HG03095 (cell line): ENCODE measurements around the gene PRPF31.
A peak's percentile ranks its signal among the peaks of the same experiment; 100 is the strongest.
"Not testable (repeated sequence)": the region's sequence is repeated elsewhere in the genome, so short reads cannot be mapped to it uniquely, and the experiment has no call there.

Experiments
- ATAC-seq: cut with Tn5 transposase; IDR thresholded peaks from one replicate; pipeline ENCODE4 v1.9.1; 2021; ENCODE audit warnings: moderate library complexity; ENCODE audit not compliant: unreplicated experiment

The PRPF31 gene

GRCh38 chr19:54160182-54160811 lies 44.7 kb downstream of the PRPF31 start:
- peak; percentile 0 for ATAC-seq

- no peak for ATAC-seq
Observed at GRCh38 chr19:54160854-54161253, 45.3 kb downstream of the PRPF31 start.

GRCh38 chr19:54162241-54162805 lies 46.8 kb downstream of the PRPF31 start:
- no peak for ATAC-seq

- ATAC-seq = no peak
Observed at GRCh38 chr19:54162884-54163283, 47.3 kb downstream of the PRPF31 start.

- ATAC-seq = no peak
Observed at GRCh38 chr19:54164369-54165068, 49.0 kb downstream of the PRPF31 start.

- no peak for ATAC-seq
Observed at GRCh38 chr19:54165222-54165621, 49.7 kb downstream of the PRPF31 start.

DNA sequence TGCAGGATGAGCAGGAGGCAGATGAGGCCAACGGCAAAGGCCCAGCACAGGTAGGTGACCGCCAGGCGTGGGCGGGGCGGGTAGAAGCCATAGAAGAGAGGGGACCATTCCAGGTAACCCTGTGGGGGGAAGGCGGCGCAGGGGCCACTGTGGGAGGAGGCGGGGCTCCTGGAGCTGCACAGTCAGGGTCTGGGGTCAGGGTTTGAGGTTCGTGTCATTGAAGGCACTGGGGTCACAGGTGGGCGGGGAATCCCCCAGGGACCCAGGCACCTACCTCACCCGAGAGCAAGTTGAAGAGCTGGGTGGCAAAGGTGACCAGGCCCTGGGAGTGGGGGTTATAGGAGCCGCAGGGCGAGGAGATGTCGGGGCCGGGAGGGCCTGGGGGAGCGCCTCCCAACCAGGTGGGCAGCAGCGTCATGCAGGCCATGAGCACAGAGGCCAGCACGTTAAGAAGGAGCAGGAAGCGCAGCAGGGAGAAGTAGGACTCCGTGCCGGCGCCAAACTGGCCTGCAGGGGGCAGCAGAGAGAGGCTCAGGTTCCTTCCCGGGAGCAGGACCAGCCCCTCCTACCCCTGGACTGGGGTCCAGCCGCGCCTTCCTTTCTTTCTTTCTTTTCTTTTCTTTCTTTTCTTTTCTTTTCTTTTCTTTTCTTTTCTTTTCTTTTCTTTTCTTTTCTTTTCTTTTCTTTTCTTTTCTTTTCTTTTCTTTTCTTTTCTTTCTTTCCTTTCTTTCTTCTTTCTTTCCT lies 52.8 kb downstream of the PRPF31 start:
- ATAC-seq = no peak

DNA sequence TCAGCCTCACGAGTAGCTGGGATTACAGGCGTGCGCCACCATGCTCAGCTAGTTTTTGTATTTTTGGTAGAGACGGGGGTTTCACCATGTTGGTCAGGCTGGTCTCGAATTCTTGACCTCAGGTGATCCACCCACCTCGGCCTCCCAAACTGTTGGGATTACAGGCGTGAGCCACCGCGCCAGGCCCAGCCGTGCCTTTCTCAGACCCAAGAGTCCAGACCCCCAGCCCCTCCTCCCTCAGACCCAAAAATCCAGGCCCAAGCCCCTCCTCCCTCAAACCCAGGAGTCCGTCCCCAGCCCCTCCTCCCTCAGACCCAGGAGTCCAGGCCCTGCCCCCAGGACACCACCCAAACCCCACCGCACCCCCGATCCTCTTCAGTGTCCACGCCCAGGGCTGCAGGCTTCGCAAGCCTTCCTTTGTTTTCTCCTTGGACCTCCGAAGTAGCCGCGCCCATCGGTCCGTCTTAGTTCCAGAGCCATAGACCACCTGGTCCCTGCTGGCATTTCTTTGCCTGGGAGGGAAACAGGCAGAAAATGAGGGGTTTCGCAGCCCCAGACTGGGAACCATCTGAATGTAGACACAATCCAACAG lies 53.7 kb downstream of the PRPF31 start:
- no peak for ATAC-seq

DNA sequence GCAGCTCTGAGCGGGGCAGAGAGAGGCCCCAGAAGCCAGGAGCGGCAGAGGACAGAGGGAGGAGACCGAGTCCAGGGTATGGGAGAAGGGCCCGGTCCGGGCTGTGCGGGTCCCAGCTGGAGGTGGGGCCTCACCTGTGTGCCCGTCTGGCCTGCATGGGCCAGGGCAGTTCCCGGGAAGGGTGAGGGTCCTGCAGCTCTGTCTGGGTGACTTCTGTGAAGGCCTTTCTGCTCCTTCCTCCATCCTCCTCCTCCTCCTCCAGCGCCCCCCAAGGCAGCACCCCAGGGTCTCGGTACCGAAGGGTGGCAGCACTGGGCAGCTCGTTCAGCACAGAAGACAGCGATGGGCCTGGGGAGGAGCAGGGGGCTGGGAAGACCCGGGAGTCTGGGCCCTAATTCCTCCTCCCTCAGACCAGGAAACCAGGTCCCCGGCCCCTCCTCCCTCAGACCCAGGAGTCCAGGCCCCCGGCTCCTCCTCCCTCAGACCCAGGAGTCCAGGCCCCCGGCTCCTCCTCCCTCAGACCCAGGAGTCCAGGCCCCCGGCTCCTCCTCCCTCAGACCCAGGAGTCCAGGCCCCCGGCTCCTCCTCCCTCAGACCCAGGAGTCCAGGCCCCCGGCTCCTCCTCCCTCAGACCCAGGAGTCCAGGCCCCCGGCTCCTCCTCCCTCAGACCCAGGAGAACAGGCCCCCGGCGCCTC lies 56.3 kb downstream of the PRPF31 start:
- not testable (repeated sequence) for ATAC-seq

GRCh38 chr19:54172471-54173358 lies 57.2 kb downstream of the PRPF31 start, which contains the start of gene TMC4:
Gene TMC4 (minus strand): TSS chr19:54173160. CDS start chr19:54173117, 43 bp downstream.
- no peak for ATAC-seq

- no peak for ATAC-seq
Observed at GRCh38 chr19:54173359-54173699, 57.8 kb downstream of the PRPF31 start.

DNA sequence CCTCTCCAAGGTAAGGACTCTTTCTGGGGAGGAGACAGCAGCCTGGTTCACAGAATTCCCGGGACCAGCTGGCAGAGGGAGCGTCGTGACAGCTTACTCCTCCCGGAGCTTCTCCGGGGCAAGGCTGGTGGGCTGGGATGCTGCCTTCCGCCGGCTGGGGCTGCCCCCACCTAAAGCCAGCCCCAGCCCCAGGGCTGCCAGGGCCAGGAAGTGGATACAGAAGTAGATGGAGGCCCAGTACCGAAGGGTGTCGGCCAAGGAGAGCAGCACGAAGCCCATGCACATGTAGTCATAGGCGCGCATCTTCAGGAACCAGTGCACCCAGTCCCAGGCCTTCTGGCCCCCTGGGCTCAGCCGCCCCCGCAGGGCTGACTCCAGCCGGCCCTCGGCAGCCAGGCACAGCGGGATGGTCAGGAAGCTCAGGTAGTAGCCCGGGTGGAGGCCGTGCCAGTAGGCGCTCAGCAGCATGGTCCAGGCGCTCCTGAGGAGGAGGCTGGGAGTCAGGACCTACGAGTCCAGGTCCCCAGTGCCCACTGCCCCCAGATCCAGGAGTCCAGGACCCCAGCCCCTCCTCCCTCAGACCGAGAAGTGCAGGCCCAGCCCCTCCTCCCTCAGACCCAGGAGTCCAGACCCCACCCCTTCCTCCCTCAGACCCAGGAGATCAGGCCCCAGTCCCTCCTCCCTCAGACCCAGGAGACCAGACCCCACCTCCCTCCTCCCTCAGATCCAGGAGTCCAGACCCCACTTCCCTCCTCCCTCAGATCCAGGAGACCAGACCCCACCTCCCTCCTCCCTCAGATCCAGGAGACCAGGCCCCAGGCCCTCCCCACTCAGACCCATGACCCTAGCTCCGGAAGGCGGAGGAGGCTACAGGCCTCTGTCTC lies 58.6 kb downstream of the PRPF31 start:
- no peak for ATAC-seq

GRCh38 chr19:54178581-54179261 lies 63.2 kb downstream of the PRPF31 start:
- no peak for ATAC-seq

DNA sequence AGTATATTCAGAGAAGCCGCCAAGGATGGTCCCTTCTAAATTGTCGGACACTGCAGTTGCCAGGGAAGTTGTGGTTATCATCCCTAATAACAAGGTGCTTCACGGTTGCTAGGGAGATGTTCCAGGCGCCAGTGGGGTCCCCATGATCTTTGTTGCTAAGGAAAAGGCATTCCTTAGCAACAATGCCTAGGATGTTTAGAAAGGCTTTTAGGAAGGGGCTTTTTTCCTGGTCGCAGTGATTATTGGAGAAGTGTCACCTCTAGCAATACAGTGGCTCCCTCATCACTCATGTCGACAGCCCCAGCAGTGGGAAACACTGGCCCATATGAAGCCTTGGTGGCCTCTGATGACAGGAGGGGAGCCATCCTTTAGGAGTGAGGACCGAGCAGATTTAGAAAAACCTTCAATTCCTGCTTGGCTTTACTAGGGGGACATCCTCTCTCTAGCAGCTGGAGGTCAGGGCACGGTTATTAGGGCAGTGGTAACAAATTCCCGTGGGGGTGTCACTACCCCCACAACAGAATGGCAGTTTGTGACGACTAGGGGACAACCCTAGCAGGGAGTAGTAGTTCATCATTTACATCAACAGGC lies 63.8 kb downstream of the PRPF31 start:
- no peak for ATAC-seq

GRCh38 chr19:54179921-54180461 lies 64.4 kb downstream of the PRPF31 start:
- no peak for ATAC-seq

DNA sequence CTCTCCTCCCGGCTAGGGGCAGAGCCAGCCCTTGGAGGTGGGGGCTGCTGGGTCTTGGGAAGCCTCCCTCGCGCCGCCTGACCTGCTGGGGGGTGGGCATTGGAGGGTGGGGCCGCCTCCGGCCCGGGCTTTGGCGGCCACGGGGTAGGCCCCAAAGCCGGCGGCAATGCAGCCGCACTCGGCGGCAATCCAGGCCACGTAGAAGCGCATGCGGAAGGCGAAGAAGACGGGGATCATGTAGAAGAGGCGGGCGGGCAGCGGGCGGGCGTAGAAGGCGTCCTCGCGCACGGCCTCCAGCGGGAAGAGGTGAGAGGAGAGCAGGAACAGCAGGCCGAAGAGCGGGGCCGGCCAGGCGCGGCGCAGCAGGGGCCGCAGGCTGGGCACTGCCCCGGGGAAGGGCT lies 65.1 kb downstream of the PRPF31 start:
- ATAC-seq = no peak
